Endothelial cell of umbilical vein (primary cell): Measurements from ENCODE around the gene LANCL2. TPM values are rescaled to one million over a fixed set of nuclear protein-coding genes. Genes with fewer than 3 reads are reported as not detected.

Experiments
- BruUV-seq: library from RNA; stranded (reverse); fragments of 400-500 nt; replicated peaks from 2 replicates; lab custom pipeline; 2021; lab: Mats Ljungman, UMichigan
- CTCF ChIA-PET: fragments of 300-600, 350-600 bp; sonication (Branson Sonifier 250); formaldehyde crosslinking; loops from one replicate; lab custom pipeline; 2021; ENCODE audit warnings: antibody characterized with exemption, inconsistent platforms; lab: Charles Lee
- POLR2A ChIA-PET: fragments of 300-600, 350-600 bp; sonication (Branson Sonifier 250); formaldehyde crosslinking; loops from one replicate; lab custom pipeline; 2021; ENCODE audit warnings: antibody characterized with exemption, inconsistent platforms; lab: Charles Lee
- DNase-seq: peaks from one replicate; pipeline ENCODE4 v3.0.0-alpha.2; 2011; ENCODE audit warnings: low read depth, low spot score
- FAIRE-seq: peaks from 2 replicates; lab custom pipeline; 2011; peaks lifted over from hg19 to GRCh38; lab: Jason Lieb, UNC
- H2AFZ ChIP-seq: 2 replicates; pipeline ENCODE4 v1.6.0; 2012; ENCODE audit warnings: low read depth, low read length, control low read depth, inconsistent platforms
- H3K27ac ChIP-seq: 2 replicates; pipeline ENCODE4 v1.5.1; 2011; ENCODE audit warnings: low read depth, mild to moderate bottlenecking, control low read depth, low read length, moderate library complexity; ENCODE audit not compliant: insufficient read depth
- H3K27me3 ChIP-seq, 2 experiments: 2 replicates each; pipeline versions ENCODE4 v1.6.0 to v1.6.1; 2011; ENCODE audit warnings: low read length in 2 of 2, mixed read lengths in 1 of 2; ENCODE audit not compliant: control insufficient read depth in 2 of 2, insufficient read depth in 2 of 2
- H3K36me3 ChIP-seq, 2 experiments: 2 replicates in 1 of 2; 3 replicates in 1 of 2; pipeline ENCODE4 v1.5.1; 2011; ENCODE audit warnings: low read length in 2 of 2, mild to moderate bottlenecking in 1 of 2, moderate library complexity in 1 of 2; ENCODE audit not compliant: control insufficient read depth in 2 of 2, insufficient read depth in 2 of 2; ENCODE audit errors: extremely low read depth in 1 of 2
- H3K4me1 ChIP-seq: 3 replicates; pipeline ENCODE4 v1.5.1; 2011; ENCODE audit warnings: mild to moderate bottlenecking, low read length; ENCODE audit not compliant: control insufficient read depth, insufficient read depth; ENCODE audit errors: extremely low read depth
- H3K4me2 ChIP-seq: 2 replicates; pipeline ENCODE4 v1.6.1; 2011; ENCODE audit warnings: low read length, control low read depth, mixed read lengths; ENCODE audit not compliant: insufficient read depth
- H3K4me3 ChIP-seq, 3 experiments: fragments of 200-600 bp in 1 of 3; sonication (generic), shearing (Covaris generic) in 1 of 3; replicated peaks in 1 of 3; 2 replicates each; pipeline ENCODE4 v1.5.1; 2011 to 2016; ENCODE audit warnings: control low read depth in 3 of 3, low read length in 3 of 3, mild to moderate bottlenecking in 2 of 3, inconsistent platforms in 1 of 3, low read depth in 1 of 3, moderate library complexity in 1 of 3; ENCODE audit not compliant: insufficient read depth in 1 of 3
- H3K79me2 ChIP-seq: 2 replicates; pipeline ENCODE4 v1.6.0; 2012; ENCODE audit warnings: low read length, inconsistent platforms; ENCODE audit not compliant: control insufficient read depth, insufficient read depth
- H3K9ac ChIP-seq: replicated peaks from 2 replicates; pipeline ENCODE3; 2011; ENCODE audit warnings: low read length, control low read depth; ENCODE audit not compliant: insufficient read depth; ENCODE audit errors: extremely low read depth
- H3K9me1 ChIP-seq: replicated peaks from 3 replicates; pipeline ENCODE4 v1.6.0; 2011; ENCODE audit warnings: mild to moderate bottlenecking, low read length; ENCODE audit not compliant: control insufficient read depth, insufficient read depth; ENCODE audit errors: extremely low read depth
- H3K9me3 ChIP-seq: replicated peaks from 2 replicates; pipeline ENCODE4 v1.5.1; 2012; ENCODE audit warnings: low read length, inconsistent platforms; ENCODE audit not compliant: control insufficient read depth, insufficient read depth
- H4K20me1 ChIP-seq: replicated peaks from 2 replicates; pipeline ENCODE3; 2011; ENCODE audit warnings: mild to moderate bottlenecking, low read length; ENCODE audit not compliant: control insufficient read depth, insufficient read depth; ENCODE audit errors: extremely low read depth
- EZH2 ChIP-seq: IDR thresholded peaks from 2 replicates; pipeline ENCODE4 v1.6.1; 2012; ENCODE audit warnings: borderline replicate concordance, low read depth, mild to moderate bottlenecking, moderate library complexity, low read length, inconsistent platforms; ENCODE audit not compliant: severe bottlenecking
- FOS ChIP-seq: IDR thresholded peaks from 2 replicates; pipeline ENCODE4 v1.6.1; 2011; ENCODE audit warnings: mild to moderate bottlenecking, low read length, moderate library complexity, borderline replicate concordance; ENCODE audit not compliant: insufficient read depth
- GATA2 ChIP-seq: IDR thresholded peaks from 2 replicates; pipeline ENCODE4 v1.7.0; 2011; ENCODE audit warnings: low read depth, mild to moderate bottlenecking, moderate library complexity, mixed read lengths, low read length; ENCODE audit not compliant: insufficient read length, insufficient read depth
- MYC ChIP-seq: IDR thresholded peaks from one replicate; pipeline ENCODE4 v1.6.1; 2011; ENCODE audit warnings: mild to moderate bottlenecking, low read depth, low read length
- POLR2AphosphoS5 ChIP-seq: IDR thresholded peaks from 2 replicates; pipeline ENCODE4 v1.6.1; 2012; ENCODE audit warnings: low read depth, mild to moderate bottlenecking, control low read depth, low read length, moderate library complexity; ENCODE audit not compliant: insufficient read depth
- dilution Hi-C: fragments of 300-500 bp; cut with MboI; formaldehyde crosslinking; loops from one replicate; pipeline ENCODE4 v1.15.0; 2019; ENCODE audit warnings: low sequenced_read_pairs; ENCODE audit not compliant: extremely low pct_ligation_motif_present
- intact Hi-C: fragments of 100-400 bp; cut with micrococcal nuclease; formaldehyde crosslinking; loops from one replicate; pipeline ENCODE4 v1.10.0; 2022
- polyA plus RNA-seq, 4 experiments: library from polyadenylated mRNA; depleted of rRNA in 3 of 4; stranded (reverse) in 3 of 4; unstranded in 1 of 4; fragments of >200 nt; gene quantifications; 2 replicates each; pipeline versions ENCODE4 v1.2.1 to v1.2.3, GENCODE V29; 2011 to 2012; ENCODE audit warnings: missing spikeins in 1 of 4
- total RNA-seq: library from RNA; stranded (reverse); gene quantifications from 2 replicates; pipeline ENCODE4 v1.2.3, GENCODE V29; 2021
- TF ChIP-seq, protein P1 (sequence below), 2 donors: IDR thresholded peaks; 1 replicate in 1 of 2; 2 replicates in 1 of 2; pipeline ENCODE4 v1.5.1; 2011; ENCODE audit warnings: low read length in 2 of 2, mild to moderate bottlenecking in 2 of 2, moderate library complexity in 2 of 2, control low read depth in 1 of 2, inconsistent platforms in 1 of 2, low read depth in 1 of 2; ENCODE audit not compliant: insufficient read depth in 1 of 2; ENCODE audit errors: extremely low read depth in 1 of 2
- TF ChIP-seq, protein P2 (sequence below): IDR thresholded peaks from 2 replicates; pipeline ENCODE4 v1.6.1; 2011; ENCODE audit not compliant: insufficient read depth, insufficient read length

LANCL2 gene
- total and polyA plus RNA-seq, 2 donors (not counting 3 experiments of a cell fraction or from before 2014, with no cell fraction given): 19.2 to 25.3 TPM

DNA sequence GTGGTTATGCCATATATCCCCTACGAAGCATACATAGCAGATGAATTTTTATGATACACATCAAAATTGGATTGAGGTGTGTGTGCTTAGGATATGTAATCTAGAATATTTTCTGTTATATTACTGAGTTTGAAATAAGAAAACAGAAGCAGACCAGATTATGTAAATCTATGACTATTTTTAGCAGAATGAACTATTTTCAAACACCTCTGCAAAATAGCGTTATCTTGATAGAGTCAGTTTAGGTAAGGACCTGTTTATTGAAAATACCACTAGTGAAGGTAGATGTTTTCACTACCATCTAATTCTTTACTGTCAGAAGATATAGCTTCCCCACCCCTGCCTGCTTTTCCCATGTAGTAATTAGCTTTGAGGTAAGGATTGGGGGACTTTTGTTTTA is 9.1 kb downstream of the LANCL2 start:
- peaks cover 14% of the 10 kb centered on the region for H3K79me2 ChIP-seq

More for the DNA sequence above, 9.1 kb downstream of the LANCL2 start:
- H3K9me1 ChIP-seq: no peaks in the 10 kb centered on the region
- no peak overlapping the region for H3K27ac ChIP-seq
- no peak overlapping the region for H2AFZ ChIP-seq
- POLR2A ChIA-PET: no interaction called here
- CTCF ChIA-PET: interaction anchor here (1.2 to 1.7 kb wide), 2 partner anchors 8 to 41 kb away, joined by 5 to 6 read pairs; no protein-coding TSS in a partner anchor
- no peaks in the 10 kb centered on the region for H3K27me3 ChIP-seq
- FAIRE-seq (no peak), DNase-seq (no peak)
- TF ChIP-seq FOS (no peak), POLR2AphosphoS5 (no peak), GATA2 (no peak), MYC (no peak), EZH2 (no peak)
- TF ChIP-seq, protein P1, sequence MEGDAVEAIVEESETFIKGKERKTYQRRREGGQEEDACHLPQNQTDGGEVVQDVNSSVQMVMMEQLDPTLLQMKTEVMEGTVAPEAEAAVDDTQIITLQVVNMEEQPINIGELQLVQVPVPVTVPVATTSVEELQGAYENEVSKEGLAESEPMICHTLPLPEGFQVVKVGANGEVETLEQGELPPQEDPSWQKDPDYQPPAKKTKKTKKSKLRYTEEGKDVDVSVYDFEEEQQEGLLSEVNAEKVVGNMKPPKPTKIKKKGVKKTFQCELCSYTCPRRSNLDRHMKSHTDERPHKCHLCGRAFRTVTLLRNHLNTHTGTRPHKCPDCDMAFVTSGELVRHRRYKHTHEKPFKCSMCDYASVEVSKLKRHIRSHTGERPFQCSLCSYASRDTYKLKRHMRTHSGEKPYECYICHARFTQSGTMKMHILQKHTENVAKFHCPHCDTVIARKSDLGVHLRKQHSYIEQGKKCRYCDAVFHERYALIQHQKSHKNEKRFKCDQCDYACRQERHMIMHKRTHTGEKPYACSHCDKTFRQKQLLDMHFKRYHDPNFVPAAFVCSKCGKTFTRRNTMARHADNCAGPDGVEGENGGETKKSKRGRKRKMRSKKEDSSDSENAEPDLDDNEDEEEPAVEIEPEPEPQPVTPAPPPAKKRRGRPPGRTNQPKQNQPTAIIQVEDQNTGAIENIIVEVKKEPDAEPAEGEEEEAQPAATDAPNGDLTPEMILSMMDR (IDR thresholded peaks at IDR 0.05; ENCODE audit: extremely low read depth in 1 of 2, insufficient read depth in 1 of 2, low read depth in 1 of 2, low read length in 2 of 2): no peak
- TF ChIP-seq, protein P2, sequence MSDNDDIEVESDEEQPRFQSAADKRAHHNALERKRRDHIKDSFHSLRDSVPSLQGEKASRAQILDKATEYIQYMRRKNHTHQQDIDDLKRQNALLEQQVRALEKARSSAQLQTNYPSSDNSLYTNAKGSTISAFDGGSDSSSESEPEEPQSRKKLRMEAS: no peak
- no TSS peak for BruUV-seq
- no peak overlapping the region for H3K4me2 ChIP-seq
- no peaks in the 10 kb centered on the region for H4K20me1 ChIP-seq
- peaks cover 9% of the 10 kb centered on the region for H3K4me1 ChIP-seq
- no peaks in the 10 kb centered on the region for H3K36me3 ChIP-seq
- intact Hi-C loops (no loop called here), dilution Hi-C loops (no loop called here)
- no peak overlapping the region for H3K4me3 ChIP-seq
- H3K9ac ChIP-seq: no peak overlapping the region
- no peaks in the 10 kb centered on the region for H3K9me3 ChIP-seq
